GM10266 (cell line): ENCODE measurements around the gene C19orf47.
"Not testable (repeated sequence)": the region's sequence is repeated elsewhere in the genome, so short reads cannot be mapped to it uniquely, and the experiment has no call there.

Experiments
- DNase-seq: peaks from one replicate; pipeline ENCODE4 v3.0.0; 2012; ENCODE audit errors: extremely low spot score
- CTCF ChIP-seq: IDR thresholded peaks from 2 replicates; pipeline ENCODE4 v1.5.1; 2012; ENCODE audit warnings: mild to moderate bottlenecking, low read depth; ENCODE audit not compliant: control insufficient read depth, insufficient read depth; ENCODE audit errors: missing control alignments

The C19orf47 gene

GRCh38 chr19:40376286-40376862 is 28.2 kb upstream of the C19orf47 start:
- no peak for DNase-seq
- no peak for TF ChIP-seq CTCF

- TF ChIP-seq CTCF: no peak
- DNase-seq: no peak
These were observed 25.9 kb upstream of the C19orf47 start for GRCh38 chr19:40374084-40374483.

DNA sequence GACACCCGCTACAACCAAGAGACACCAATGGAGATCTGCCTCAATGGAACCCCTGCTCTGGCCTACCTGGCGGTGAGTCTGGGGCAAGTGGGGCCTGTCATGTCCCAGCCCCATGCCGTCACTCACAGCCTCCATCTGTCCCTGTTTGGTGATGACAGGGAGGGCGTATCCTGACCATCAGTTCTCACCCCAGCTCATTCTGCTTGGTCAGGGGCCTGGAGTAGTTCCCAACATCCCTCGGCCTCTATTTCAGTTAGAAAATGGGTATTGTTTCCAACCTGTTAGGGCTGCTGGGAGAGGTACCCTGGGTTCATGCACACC is 23.6 kb upstream of the C19orf47 start:
- DNase-seq: no peak
- no peak for TF ChIP-seq CTCF

- no peak for DNase-seq
- TF ChIP-seq CTCF: no peak
These were observed 23.0 kb upstream of the C19orf47 start for GRCh38 chr19:40370997-40371801.

DNA sequence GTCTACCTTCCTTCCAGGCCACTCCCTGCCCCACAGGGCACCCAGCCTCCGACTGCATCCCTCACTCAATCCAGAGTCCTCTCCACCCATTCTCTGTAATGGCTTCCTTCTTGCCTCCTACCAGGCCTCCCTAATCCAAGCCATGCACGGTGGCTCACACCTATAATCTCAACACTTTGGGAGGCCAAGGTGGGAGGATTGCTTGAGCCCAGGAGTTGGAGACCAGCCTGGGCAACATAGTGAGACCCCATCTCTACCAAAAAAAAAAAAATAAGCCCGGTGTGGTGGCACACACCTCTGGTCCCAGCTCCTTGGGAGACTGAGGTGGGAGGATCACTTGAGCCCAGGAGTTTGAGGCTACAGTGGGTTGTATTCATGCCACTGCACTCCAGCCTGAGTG is 22.1 kb upstream of the C19orf47 start:
- not testable (repeated sequence) for DNase-seq

DNA sequence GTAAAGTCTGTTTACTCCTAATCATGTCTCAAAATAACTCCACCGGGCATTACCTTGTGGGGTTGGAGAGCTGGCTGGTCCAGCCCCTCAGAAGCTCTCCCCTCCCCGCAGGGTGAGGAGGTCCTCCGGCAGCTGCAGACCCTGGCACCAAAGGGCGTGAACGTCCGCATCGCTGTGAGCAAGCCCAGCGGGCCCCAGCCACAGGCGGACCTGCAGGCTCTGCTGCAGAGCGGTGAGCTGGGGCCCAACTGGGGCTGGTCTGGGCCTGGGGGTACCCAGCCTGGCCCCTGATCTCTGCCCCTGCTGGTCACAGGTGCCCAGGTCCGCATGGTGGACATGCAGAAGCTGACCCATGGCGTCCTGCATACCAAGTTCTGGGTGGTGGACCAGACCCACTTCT is 21.6 kb upstream of the C19orf47 start:
- DNase-seq: no peak
- TF ChIP-seq CTCF: no peak

DNA sequence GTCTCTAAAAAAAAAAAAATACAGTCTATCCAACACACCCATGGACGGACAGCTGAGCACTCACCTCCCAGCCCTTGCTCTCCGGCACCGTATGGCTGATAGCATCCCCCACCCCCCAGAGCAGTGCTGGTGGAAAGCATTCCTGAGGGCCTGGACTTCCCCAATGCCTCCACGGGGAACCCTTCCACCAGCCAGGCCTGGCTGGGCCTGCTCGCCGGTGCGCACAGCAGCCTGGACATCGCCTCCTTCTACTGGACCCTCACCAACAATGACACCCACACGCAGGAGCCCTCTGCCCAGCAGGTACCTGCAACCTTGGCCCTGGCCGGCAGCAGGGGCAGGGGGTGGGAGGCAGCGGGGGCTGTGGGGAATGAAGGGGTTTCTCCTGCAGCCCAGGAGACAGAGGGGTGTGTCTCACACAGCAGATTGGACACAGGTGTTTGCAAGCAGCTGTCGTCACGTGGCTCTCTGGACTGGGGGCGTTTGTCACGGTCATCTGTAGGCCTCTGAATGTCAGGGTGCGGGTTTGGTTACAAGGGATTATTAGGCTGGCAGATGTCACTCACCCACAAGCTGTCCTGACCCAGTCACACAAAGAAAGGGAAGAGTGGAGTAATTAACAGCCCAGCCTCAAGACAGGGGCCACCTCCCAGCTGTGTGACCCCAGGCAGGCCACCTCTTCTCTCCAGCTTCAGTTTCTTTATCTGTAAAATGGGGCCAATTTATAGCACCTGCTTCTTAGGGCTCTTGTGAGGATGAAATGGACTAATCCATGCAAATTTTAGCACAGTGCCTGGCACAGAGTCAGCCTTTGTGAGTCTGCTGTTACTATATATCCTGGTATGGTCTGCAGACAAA is 19.6 kb upstream of the C19orf47 start:
- no peak for DNase-seq
- no peak for TF ChIP-seq CTCF
